NCI-H2196 treated with DMSO at 0.1 percent for 48 hours (cell line): ENCODE data around the gene MACROD2.
"Not testable (repeated sequence)": the region's sequence is repeated elsewhere in the genome, so short reads cannot be mapped to it uniquely, and the experiment has no call there.

ENCODE experiments used
- DNase-seq: peaks from one replicate; lab custom pipeline; 2025; ENCODE audit not compliant: unreplicated experiment; lab: John Stamatoyannopoulos, UW

The MACROD2 gene

GRCh38 chr20:15520930-15521524, 1525.7 kb downstream of the MACROD2 start:
- no peak for DNase-seq

DNA sequence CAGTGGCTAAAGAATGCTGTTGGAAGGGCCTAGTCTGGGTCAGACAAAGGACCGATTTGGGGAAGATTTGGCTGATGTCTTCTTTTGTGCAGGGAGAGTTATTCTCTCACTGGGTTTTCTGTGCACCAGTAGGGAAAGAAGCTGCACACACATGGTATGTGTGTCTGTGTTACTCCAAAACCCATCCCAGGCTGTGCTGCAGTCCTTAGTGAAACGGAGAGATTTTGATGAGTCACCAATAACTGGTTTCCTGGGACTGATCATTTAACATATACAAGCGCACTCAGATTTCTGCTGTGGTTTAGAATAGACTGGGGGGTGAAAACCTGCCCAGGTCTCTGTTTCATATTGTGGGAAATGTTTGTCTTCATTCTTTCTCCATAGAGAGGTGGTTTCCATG, 1528.1 kb downstream of the MACROD2 start:
- no peak for DNase-seq

GRCh38 chr20:15528391-15529111, 1533.2 kb downstream of the MACROD2 start:
- no peak for DNase-seq

DNA sequence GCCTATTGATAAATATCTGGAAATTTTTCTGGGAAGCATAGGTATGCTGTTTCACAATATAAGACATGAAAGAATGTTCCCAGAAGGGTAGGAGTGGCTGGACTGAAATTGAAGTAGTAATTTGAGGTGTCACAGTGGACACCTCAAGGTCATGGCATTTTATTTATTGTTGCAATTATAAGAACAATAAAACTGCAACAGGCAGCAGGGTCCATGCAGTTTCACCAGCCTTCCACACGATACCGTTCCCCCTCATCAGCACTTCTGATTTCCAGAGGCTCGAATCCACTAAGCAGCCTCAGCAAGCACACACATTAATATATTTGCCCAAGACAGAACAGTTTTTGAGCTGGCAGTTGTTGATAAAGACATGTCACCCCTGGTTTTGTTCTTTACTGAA, 1540.5 kb downstream of the MACROD2 start:
- DNase-seq = no peak

- not testable (repeated sequence) for DNase-seq
These were observed 1541.9 kb downstream of the MACROD2 start for GRCh38 chr20:15537200-15537599.

DNA sequence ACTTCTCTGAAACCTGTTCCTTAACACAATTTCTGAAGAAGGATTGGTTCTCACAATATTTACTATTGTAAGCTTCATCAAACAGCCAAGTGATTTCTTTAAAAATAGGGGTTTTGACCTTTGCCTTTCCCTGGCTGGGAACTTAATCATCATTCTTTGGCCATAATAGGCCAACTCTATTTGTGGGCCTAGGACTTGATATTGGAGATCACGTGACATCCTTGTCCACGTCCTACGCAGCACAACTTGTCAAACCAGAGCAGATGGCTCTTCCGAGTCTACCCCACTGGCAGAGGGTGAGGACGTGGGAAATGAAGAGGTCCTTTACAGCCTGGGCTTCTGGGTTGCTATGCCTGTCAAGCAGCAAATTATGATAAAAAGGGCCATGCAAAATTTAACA, 1547.3 kb downstream of the MACROD2 start:
- DNase-seq = no peak

DNA sequence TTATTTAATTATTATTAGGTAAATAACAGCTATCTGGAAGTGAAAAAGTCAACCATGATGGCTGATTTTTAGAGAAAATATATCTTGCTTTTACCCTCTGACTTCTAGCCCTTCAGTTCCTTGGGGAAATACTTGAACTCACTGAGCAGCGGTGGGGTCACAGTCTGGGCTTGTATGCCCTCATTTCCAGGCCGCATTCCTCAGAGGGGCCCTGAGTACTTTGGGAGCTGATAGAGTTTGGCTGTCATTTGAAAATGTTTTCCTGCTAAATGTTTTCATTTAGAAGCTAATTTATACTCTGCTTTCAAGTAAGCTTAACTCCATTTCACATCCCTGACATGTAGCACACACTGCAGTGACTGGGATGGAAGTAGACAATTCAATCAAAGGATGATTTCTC, 1549.4 kb downstream of the MACROD2 start:
- no peak for DNase-seq

DNA sequence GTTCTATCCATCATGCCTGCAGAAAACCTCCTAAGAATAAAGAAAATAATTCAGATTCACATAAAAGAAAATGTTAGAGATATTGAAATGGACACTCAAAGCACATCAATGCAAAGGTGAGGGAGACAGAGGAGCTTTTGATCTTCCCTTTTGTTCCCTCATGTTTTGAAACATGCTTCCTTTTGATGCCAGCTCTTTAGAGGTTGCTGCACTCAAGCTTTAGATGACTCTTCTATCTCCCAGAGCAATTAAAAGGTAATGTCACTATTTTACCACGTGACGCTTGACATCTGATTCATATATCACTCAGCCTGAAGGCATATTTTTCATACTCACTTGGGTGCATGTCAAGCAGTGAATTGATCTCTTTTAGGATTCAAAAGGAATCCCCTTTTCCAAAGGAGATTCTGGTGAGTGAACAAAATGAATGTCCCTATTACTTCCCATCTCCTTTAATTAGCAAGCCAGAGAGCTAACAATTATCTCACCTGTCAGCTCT, 1551.3 kb downstream of the MACROD2 start:
- no peak for DNase-seq

DNA sequence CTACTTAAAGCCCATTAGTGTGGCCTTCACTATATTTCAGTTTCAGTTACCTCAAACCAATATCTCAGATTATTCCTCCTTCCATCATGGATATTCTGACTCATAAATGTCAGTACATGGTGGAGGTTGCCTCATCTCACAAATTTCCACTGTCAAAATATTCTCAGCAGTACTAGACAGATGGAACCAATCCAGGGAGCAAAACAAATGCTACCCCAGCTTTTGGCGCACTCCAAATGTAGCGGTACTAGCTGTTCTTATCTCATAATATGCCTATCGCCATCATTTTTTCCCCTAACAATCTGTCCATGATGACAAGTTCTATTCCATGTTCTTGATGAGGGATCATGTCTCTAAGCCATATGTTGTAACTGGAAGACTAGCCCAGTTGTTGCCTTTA, 1551.8 kb downstream of the MACROD2 start:
- no peak for DNase-seq

DNA sequence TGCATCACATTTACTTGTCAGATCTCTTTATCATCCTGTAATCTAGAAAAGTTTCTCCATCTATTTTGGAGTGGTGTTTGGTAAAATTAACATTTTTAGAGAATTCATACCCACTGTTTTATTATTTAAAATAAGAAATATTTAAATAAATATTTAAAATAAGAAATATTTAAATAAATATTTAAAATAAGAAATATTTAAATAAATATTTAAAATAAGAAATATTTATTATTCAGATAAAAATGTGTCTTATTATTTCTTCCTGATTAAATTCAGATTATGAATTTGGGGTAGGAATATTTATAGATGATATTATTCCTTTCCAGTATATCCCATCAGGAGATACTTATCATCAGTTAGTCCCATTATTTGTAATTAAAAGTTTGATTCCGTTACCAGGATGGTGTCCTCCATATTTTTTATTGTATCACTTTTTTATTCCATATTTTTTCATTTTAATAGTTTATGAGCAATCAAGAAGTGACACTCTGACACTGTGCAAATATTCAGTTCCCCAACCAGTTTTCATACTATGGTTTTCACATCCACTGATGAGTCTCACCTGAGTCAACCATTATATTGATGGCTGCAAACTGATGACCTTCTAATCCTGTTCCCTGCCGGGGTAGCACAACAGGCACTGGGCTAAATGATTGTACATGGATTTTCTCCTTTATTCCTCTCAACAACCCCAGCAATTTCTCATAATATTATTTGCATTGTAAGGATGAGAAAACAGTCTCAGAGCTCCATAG, 1555.0 kb downstream of the MACROD2 start:
- DNase-seq = no peak

DNA sequence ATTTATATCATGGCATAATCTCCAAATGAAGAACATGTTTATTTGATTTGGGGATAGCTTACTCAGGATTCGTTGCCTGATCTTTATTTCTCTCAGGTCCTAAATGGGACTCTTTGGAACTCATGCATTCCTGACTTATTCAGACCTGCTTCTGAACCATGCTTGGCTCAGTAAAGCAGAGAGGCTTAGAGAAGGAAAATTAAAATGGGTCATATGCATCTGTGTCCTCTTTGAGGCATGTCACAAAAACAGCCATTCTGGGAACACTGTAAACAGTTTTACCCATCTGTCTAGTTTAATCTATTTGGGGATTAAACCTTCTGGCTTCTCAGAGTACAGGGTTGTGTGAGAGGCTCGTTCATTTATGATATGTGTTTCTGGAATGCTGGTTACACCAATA, 1560.6 kb downstream of the MACROD2 start:
- DNase-seq = no peak

- no peak for DNase-seq
These were observed 1561.6 kb downstream of the MACROD2 start for GRCh38 chr20:15556869-15557268.

DNA sequence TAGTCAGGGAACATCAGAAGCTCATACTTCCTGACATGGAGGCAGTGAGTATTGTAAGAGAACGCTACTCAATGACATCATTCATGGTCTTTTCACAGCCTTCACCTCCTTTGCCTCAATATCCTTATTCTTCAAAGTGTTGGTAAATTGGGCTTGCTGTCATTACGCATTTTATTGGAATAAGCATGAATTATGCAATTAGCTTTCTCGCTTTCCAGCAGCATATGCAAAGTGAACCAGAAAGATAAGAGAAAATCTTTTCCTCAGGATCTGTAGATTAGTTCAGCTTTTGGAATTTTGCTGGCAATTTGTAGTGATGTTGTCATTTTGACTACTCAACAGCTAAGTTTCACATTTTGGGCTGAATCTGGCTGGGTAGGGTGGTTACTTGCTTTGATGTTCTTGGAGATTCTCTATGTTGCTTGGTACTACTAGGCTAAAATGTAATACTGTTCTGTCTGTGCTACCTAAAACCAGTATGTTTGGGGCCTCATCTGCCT, 1565.8 kb downstream of the MACROD2 start:
- DNase-seq = no peak

DNA sequence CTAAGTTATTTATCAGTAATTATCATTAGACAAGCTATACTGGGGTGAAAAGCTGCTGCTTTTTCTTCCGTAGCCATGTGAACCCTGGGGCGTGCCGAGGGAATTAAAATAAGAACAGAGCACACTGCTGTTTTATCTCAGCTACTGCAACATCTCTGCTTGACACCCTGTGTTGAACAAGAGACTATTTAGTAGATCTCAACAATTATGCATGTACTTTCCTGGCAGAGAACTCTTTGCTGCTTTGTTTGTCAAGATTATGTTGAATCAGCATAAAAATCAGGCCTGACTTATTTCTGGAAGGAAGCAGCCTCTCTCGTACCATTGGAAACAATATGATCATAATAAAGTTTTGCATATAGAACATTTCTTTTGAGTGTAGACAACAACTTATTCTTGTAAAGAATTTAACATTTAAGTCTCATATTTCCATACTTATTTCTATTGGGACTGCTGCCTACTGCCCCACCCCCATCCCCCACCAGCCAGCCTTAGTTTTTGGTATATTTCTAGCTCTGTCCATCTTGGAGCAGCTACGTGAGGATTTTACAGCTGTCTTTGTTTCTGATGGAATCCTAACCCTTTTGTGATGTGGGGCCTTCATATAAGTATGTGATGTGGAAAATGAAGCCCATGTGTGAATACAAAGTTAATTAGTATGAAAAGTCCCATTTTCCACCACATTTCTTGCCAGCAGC, 1566.5 kb downstream of the MACROD2 start:
- DNase-seq = no peak

DNA sequence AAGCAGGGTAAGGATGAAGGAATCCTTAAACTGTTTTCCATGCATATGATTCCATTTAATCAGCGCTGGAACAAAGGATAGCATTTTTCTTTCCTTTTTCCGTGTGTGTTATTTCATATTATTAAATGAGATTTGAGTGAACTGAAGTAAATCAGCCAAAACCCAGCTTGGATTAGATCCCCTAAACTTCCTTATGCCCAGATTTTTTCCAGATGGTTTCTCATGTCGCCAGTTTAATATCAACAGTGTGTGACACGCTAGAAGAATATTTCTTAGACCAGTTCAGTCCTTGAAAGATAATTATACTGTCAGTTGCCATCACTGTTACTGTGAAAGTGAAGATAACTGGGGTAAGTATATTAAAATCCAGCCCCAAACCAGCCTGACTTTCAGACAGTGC, 1568.5 kb downstream of the MACROD2 start:
- no peak for DNase-seq

DNA sequence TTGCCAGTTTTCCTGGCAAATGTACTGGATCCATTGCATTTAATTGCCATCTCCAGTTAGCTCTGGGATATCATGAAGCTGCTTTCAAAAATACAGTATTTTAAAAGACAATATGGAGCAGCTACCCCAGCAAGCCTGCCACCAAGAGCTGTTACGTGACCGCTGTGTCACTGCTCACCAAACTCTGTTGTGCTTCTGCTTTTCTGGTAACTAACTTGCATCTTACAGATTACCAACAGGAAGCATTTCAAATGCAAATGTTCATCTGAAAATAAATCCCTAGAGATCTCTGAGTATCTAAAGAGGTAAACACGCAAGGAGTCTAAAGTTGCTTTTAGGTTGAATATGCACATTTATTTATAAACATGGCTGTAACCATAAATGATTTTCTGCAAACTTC, 1569.7 kb downstream of the MACROD2 start:
- DNase-seq = no peak

DNA sequence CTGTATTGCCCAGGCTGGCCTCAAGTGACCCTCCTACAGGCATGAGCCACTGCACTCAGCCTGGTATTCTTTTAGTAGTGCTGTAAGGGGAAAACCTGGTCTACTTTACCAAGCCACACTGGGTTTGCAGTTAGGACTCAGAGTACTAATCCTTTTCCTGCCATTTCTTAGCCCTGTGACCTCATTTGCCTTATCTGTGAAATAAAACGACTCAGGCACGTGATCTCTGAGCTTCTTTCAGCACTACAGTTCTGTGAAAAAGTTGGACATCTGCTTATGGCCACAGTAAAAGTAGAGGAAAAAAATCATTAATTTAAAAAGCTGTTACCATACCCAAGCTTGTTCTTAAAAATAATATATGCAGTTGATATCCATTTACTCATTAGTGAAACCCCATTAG, 1570.5 kb downstream of the MACROD2 start:
- no peak for DNase-seq

- DNase-seq = no peak
These were observed 1571.9 kb downstream of the MACROD2 start for GRCh38 chr20:15567219-15567618.

DNA sequence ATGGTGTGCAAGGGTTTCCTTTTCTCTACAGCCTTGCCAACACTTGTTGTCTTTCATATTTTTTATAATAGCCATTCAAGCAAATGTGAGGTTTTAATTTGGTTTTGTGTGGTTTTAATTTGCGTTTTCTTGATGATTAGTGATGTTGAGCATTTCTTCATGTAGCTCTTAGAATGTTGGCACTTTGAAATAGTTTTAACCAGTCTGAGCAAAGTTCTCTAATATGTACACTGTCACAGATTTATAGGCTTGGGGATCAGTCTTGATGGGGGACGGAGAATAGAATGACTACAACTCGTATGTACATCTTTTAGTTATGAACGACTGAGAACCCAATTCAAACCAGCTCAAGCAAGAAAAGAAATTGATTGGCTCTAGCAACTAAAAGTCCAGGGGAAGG, 1574.8 kb downstream of the MACROD2 start:
- DNase-seq = no peak

DNA sequence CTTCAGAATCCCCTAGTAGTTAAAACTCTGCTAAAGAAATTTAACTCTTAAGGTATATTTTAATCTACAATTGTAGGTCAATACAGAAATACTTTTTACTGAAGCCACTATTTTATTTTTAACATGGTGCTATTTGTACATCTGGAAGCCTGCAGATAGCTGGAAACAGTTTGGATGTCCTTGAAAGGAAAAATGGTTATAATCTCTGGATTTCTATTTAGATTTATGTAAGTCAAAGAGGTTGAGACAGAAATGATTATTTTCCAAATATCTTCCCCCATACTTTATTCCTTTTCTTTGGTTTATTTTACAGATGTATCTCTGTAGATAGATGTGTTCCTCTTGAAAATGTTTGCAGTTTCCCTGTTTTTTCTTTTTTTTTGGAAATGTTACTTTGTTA, 1575.7 kb downstream of the MACROD2 start:
- DNase-seq = no peak

- DNase-seq = no peak
These were observed 1579.9 kb downstream of the MACROD2 start for GRCh38 chr20:15575255-15575654.
